GM12864 (cell line): ENCODE measurements around the gene CAPN15.

Experiments used
- DNase-seq: peaks from one replicate; pipeline ENCODE4 v3.0.0-alpha.2; 2011; ENCODE audit warnings: low read depth
- H3K4me3 ChIP-seq: 2 replicates; pipeline ENCODE4 v1.5.1; 2011; ENCODE audit warnings: mild to moderate bottlenecking, low read depth, low read length, control low read depth
- TF ChIP-seq, protein P1 (sequence below): IDR thresholded peaks from 2 replicates; pipeline ENCODE4 v1.5.1; 2011; ENCODE audit warnings: low read depth, mild to moderate bottlenecking, moderate library complexity, low read length, control low read depth, inconsistent platforms; ENCODE audit errors: missing control alignments

The CAPN15 gene

DNA sequence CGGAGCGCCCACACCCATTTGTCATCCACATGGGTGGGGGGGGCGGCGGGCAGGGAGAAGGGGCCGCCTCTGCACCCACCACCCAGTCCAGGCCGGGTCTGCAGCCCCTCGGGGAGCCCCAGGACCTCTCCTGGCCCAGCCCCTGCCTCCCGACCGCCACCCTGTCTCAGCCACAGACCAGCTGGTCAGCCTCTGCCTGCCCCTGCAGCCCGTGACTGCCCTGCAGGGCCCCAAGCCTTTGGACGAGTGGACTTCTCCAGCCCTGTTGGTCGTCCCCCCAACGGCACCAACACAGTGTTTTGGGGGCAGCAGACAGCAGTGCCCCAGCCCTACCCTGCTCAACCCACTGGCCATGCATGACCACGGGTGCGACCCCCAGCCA is 33.9 kb downstream of the CAPN15 start:
- H3K4me3 ChIP-seq: no peak overlapping the region
- no peak for DNase-seq
- TF ChIP-seq, protein P1, sequence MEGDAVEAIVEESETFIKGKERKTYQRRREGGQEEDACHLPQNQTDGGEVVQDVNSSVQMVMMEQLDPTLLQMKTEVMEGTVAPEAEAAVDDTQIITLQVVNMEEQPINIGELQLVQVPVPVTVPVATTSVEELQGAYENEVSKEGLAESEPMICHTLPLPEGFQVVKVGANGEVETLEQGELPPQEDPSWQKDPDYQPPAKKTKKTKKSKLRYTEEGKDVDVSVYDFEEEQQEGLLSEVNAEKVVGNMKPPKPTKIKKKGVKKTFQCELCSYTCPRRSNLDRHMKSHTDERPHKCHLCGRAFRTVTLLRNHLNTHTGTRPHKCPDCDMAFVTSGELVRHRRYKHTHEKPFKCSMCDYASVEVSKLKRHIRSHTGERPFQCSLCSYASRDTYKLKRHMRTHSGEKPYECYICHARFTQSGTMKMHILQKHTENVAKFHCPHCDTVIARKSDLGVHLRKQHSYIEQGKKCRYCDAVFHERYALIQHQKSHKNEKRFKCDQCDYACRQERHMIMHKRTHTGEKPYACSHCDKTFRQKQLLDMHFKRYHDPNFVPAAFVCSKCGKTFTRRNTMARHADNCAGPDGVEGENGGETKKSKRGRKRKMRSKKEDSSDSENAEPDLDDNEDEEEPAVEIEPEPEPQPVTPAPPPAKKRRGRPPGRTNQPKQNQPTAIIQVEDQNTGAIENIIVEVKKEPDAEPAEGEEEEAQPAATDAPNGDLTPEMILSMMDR: no peak

DNA sequence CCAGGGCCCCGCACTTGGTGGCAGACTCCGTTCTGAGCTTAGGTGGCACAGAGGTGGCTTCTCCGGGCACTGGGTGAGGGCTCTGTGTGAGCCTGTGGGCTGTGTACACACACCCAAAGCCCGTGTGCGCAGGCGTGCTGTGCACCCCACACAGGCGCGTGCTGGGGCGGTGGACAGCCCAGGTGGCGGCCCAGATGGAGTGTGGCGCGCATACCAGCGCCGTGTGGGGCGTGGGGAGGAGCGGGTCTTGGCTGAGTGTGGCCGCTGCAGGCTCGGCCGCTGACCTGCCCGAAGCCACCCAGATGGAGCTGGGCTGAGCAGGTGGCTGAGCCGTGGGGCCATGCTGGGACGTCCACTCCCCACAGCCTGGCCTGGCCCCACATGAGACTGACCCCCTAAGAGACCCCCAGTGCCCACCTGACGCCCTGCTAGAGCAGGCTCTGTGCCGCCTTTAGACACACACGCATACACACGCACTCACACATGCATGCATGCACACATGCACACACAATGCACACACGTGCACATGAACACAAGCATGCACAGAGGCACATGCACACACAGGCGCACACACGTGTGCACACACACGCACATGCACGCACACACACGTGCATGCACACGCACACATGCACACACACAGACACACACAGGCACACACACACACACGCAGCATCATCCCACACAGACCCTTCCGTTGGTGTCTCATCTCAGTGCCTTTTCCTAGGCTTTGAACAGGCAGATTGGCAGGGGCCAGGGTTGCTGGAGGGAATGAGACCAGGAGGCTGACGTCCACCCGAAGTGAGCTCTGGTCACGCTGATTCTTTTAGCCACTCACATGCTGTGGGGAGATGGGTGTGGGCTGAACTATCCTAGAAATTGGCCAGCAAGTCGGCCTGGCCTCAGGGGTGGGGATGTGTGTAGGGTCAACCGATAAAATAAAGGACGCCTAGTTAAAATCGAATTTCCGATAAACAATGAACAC is 34.7 kb downstream of the CAPN15 start:
- TF ChIP-seq, protein P1: no peak
- DNase-seq: no peak

DNA sequence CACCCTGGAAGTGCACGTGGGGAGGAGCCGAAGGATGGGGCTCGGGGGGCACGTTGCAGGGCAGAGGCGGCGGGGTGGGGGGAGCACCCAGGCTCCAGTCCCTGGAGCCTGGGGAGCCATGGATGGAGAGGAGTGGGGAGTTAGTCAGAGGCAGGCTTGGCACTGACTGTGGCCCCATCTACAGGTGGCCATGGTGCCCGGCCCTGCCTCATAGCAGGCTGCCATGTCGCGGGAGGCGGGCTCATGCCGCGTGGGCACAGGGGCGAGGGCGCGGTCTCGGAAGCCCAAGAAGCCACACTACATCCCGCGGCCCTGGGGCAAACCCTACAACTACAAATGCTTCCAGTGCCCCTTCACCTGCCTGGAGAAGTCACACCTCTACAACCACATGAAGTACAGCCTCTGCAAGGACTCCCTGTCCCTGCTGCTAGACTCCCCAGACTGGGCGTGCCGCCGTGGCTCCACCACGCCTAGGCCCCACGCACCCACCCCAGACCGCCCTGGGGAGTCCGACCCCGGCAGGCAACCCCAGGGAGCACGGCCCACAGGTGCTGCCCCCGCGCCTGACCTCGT is 35.6 kb downstream of the CAPN15 start:
- H3K4me3 ChIP-seq: no peak overlapping the region
- TF ChIP-seq, protein P1: no peak

More for the DNA sequence above, 34.7 kb downstream of the CAPN15 start:
- H3K4me3 ChIP-seq: no peak overlapping the region

GRCh38 chr16:564690-565418 is 37.3 kb downstream of the CAPN15 start:
- TF ChIP-seq, protein P1: no peak
- DNase-seq: no peak
- H3K4me3 ChIP-seq: no peak overlapping the region

More for the DNA sequence above, 35.6 kb downstream of the CAPN15 start:
- no peak for DNase-seq

- no peak for DNase-seq
- TF ChIP-seq, protein P1: no peak
- no peak overlapping the region for H3K4me3 ChIP-seq
These were observed 38.2 kb downstream of the CAPN15 start for GRCh38 chr16:565419-566330.
